K562 (cell line): ENCODE results near the gene FDX1. TPM values are rescaled to one million over a fixed set of nuclear protein-coding genes. Genes with fewer than 3 reads are reported as not detected.

Source experiments
- CHCHD3 ChIP-seq: fragments of 250-450 bp; sonication (Bioruptor Pico); IDR thresholded peaks from 2 replicates; pipeline ENCODE4 v2.1.2; 2022; ENCODE audit warnings: mild to moderate bottlenecking
- CREBBP ChIP-seq: IDR thresholded peaks from one replicate; pipeline ENCODE4 v1.6.1; 2012; ENCODE audit warnings: low read depth, mild to moderate bottlenecking, control low read depth, inconsistent platforms, low read length
- CTCF ChIP-seq, 3 experiments: IDR thresholded peaks in 2 of 3; conservative IDR thresholded peaks in 1 of 3; 2 replicates each; pipeline ENCODE4 v1.5.1; 2011 to 2012; ENCODE audit warnings: low read length in 3 of 3, mild to moderate bottlenecking in 3 of 3, control low read depth in 2 of 3, improper control_type of control experiment in 1 of 3, inconsistent platforms in 1 of 3, low read depth in 1 of 3, mixed read lengths in 1 of 3, moderate library complexity in 1 of 3; ENCODE audit not compliant: insufficient read depth in 2 of 3
- NCOA2 ChIP-seq, 2 experiments: fragments of 450-650 bp; IDR thresholded peaks; 2 replicates each; pipeline ENCODE4 v1.6.1; 2018; ENCODE audit warnings: mild to moderate bottlenecking in 2 of 2, moderate library complexity in 1 of 2; ENCODE audit not compliant: partially characterized antibody in 2 of 2
- NFIC ChIP-seq: fragments of 450-650 bp; IDR thresholded peaks from 2 replicates; pipeline ENCODE4 v1.6.1; 2017; ENCODE audit warnings: mild to moderate bottlenecking, inconsistent platforms
- NFIX ChIP-seq: fragments of 250-450 bp; sonication (Bioruptor Pico); IDR thresholded peaks from 2 replicates; pipeline ENCODE4 v1.4.0; 2020; ENCODE audit warnings: low read depth, mild to moderate bottlenecking, moderate library complexity
- PHF20 ChIP-seq: fragments of 450-650 bp; IDR thresholded peaks from 2 replicates; pipeline ENCODE4 v1.6.1; 2018; ENCODE audit not compliant: partially characterized antibody
- POLR3A ChIP-seq: IDR thresholded peaks from 2 replicates; pipeline ENCODE4 v1.6.1; 2011; ENCODE audit warnings: borderline replicate concordance, mild to moderate bottlenecking, moderate library complexity; ENCODE audit not compliant: insufficient read length, insufficient read depth; ENCODE audit errors: extremely low read depth
- PPARD ChIP-seq: fragments of 250-450 bp; sonication (Bioruptor Pico); IDR thresholded peaks from 2 replicates; pipeline ENCODE4 v1.8.0; 2022; ENCODE audit warnings: inconsistent platforms, mild to moderate bottlenecking, moderate library complexity
- SMAD1 ChIP-seq: fragments of 150-350 bp; IDR thresholded peaks from 2 replicates; pipeline ENCODE4 v1.6.1; 2014; ENCODE audit warnings: low read length, low read depth; ENCODE audit not compliant: partially characterized antibody
- SMARCE1 ChIP-seq: fragments of 450-650 bp; IDR thresholded peaks from 2 replicates; pipeline ENCODE4 v1.7.1; 2016; ENCODE audit warnings: mild to moderate bottlenecking
- ZNF140 ChIP-seq: fragments of 250-450 bp; sonication (Bioruptor Pico); IDR thresholded peaks from 2 replicates; pipeline ENCODE4 v1.8.0; 2021; ENCODE audit warnings: moderate library complexity, mild to moderate bottlenecking, inconsistent platforms
- polyA plus RNA-seq, 8 experiments: library from polyadenylated mRNA; depleted of rRNA in 4 of 8; stranded (reverse) in 5 of 8; unstranded in 3 of 8; fragments of >200 nt; fragmentation: Nextera tagmentation in 2 of 8; fragmentation: Illumina TruSeq in 1 of 8; extraction: Ambion mirVana in 2 of 8; extraction: Trizol in 1 of 8; gene quantifications; 2 replicates each; pipeline versions ENCODE4 v1.2.1 to v1.2.3, GENCODE V29; 2011 to 2014; ENCODE audit warnings: inconsistent platforms in 1 of 8, missing spikeins in 1 of 8
- total RNA-seq, 7 experiments: library from RNA; depleted of rRNA in 6 of 7; stranded (reverse); fragments of >200 nt in 6 of 7; fragmentation: Illumina TruSeq in 2 of 7; extraction: Trizol in 2 of 7; gene quantifications; 2 replicates each; pipeline versions ENCODE4 v1.2.1 to v1.2.3, GENCODE V29; 2011 to 2021; ENCODE audit warnings: low replicate concordance in 1 of 7
- TF ChIP-seq, protein P1 (sequence below): fragments of 250-450 bp; sonication (Bioruptor Pico); IDR thresholded peaks from 2 replicates; pipeline ENCODE4 v1.4.0; 2020

Gene FDX1
- total and polyA plus RNA-seq, 9 of the 15 experiments (the other 6 are each of a cell fraction or from before 2014, with no cell fraction given), result 6.4 to 14.3 (median 11.4) TPM

- TF ChIP-seq CTCF (IDR thresholded peaks at IDR 0.05 in 2 of 3, conservative IDR thresholded peaks at IDR 0.05 in 1 of 3; ENCODE audit: insufficient read depth in 2 of 3, low read depth in 1 of 3, low read length in 3 of 3) (no peak), POLR3A (no peak), NFIC (peak; percentile 100), PHF20 (no peak), CHCHD3 (no peak), NFIX (peak; percentile 99), SMARCE1 (no peak), PPARD (CRISPR knock-in tag) (no peak), NCOA2 (IDR thresholded peaks at IDR 0.05; ENCODE audit: partially characterized antibody in 2 of 2) (peak in 1 of 2 experiments; percentile 54), CREBBP (no peak), ZNF140 (CRISPR knock-in tag) (no peak), SMAD1 (peak; percentile 93)
- TF ChIP-seq, protein P1, sequence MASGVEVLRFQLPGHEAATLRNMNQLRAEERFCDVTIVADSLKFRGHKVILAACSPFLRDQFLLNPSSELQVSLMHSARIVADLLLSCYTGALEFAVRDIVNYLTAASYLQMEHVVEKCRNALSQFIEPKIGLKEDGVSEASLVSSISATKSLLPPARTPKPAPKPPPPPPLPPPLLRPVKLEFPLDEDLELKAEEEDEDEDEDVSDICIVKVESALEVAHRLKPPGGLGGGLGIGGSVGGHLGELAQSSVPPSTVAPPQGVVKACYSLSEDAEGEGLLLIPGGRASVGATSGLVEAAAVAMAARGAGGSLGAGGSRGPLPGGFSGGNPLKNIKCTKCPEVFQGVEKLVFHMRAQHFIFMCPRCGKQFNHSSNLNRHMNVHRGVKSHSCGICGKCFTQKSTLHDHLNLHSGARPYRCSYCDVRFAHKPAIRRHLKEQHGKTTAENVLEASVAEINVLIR (CRISPR knock-in tag), result no peak
Measured at GRCh38 chr11:110479108-110480101, 49.7 kb downstream of the FDX1 start (continued).
